PC-3 (cell line): ENCODE data around the gene CAMKK2. TPM values are rescaled to one million over a fixed set of nuclear protein-coding genes. Genes with fewer than 3 reads are reported as not detected.

Experiments used
- ATAC-seq: fragments of 200-7000 bp; cut with Tn5 transposase; 2 replicates; pipeline ENCODE4 v1.9.1; 2020; ENCODE audit warnings: mild to moderate bottlenecking, moderate library complexity
- BruUV-seq: library from RNA; stranded (reverse); fragments of 400-500 nt; replicated peaks from 2 replicates; lab custom pipeline; 2021; lab: Mats Ljungman, UMichigan
- CTCF ChIA-PET: fragments of 300-600 bp; sonication (Branson Sonifier 250); formaldehyde crosslinking; loops from one replicate; lab custom pipeline; 2022; ENCODE audit warnings: antibody characterized with exemption; lab: Charles Lee
- POLR2A ChIA-PET: fragments of 300-600 bp; sonication (Branson Sonifier 250); formaldehyde crosslinking; loops from one replicate; lab custom pipeline; 2022; ENCODE audit warnings: antibody characterized with exemption; ENCODE audit not compliant: unreplicated experiment; lab: Charles Lee
- DNase-seq: peaks from one replicate; pipeline ENCODE4 v3.0.0-alpha.2; 2015
- H2AFZ ChIP-seq: fragments of 300-600 bp; sonication (generic); 2 replicates; pipeline ENCODE4 v1.6.0; 2016; ENCODE audit warnings: antibody characterized with exemption, low read length
- H3F3A ChIP-seq: fragments of 300-600 bp; sonication (generic); one replicate; pipeline ENCODE4 v1.6.0; 2017; ENCODE audit warnings: antibody characterized with exemption, low read length, control low read depth, mild to moderate bottlenecking; ENCODE audit not compliant: unreplicated experiment
- H3K27ac ChIP-seq: fragments of 300-600 bp; sonication (generic); 2 replicates; pipeline ENCODE4 v1.5.1; 2016; ENCODE audit warnings: mild to moderate bottlenecking, low read length
- H3K27me3 ChIP-seq: fragments of 300-600 bp; sonication (generic); 2 replicates; pipeline ENCODE4 v1.6.1; 2016; ENCODE audit warnings: low read length, mixed read lengths
- H3K36me3 ChIP-seq: fragments of 300-600 bp; sonication (generic); 2 replicates; pipeline ENCODE4 v1.6.1; 2016; ENCODE audit warnings: low read depth, mixed run types, low read length, mixed read lengths
- H3K4me1 ChIP-seq: fragments of 300-600 bp; sonication (generic); 2 replicates; pipeline ENCODE4 v1.5.1; 2016; ENCODE audit warnings: low read length; ENCODE audit not compliant: insufficient read depth
- H3K4me2 ChIP-seq: fragments of 300-600 bp; sonication (generic); 2 replicates; pipeline ENCODE4 v1.6.0; 2016; ENCODE audit warnings: low read length
- H3K4me3 ChIP-seq: fragments of 300-600 bp; sonication (generic); 2 replicates; pipeline ENCODE4 v1.5.1; 2016; ENCODE audit warnings: mild to moderate bottlenecking, low read length, mixed read lengths
- H3K79me2 ChIP-seq: fragments of 300-600 bp; sonication (generic); 2 replicates; pipeline ENCODE4 v1.6.1; 2017; ENCODE audit warnings: low read length, mixed read lengths
- H3K9ac ChIP-seq: fragments of 300-600 bp; sonication (generic); 2 replicates; pipeline ENCODE4 v1.6.0; 2016; ENCODE audit warnings: mild to moderate bottlenecking, low read length
- H3K9me2 ChIP-seq: fragments of 300-600 bp; sonication (generic); replicated peaks from 2 replicates; pipeline ENCODE4 v1.6.1; 2016; ENCODE audit warnings: mixed run types, low read length, mixed read lengths
- H3K9me3 ChIP-seq: fragments of 300-600 bp; sonication (generic); 2 replicates; pipeline ENCODE4 v1.6.1; 2016; ENCODE audit warnings: low read length, mixed read lengths
- H4K20me1 ChIP-seq: fragments of 300-600 bp; sonication (generic); 2 replicates; pipeline ENCODE4 v1.6.1; 2016; ENCODE audit warnings: low read length, mixed read lengths
- CTCF ChIP-seq: fragments of 300-600 bp; sonication (generic); conservative IDR thresholded peaks from 2 replicates; pipeline ENCODE4 v1.5.1; 2017; ENCODE audit warnings: antibody characterized with exemption, low read depth, mild to moderate bottlenecking, low read length
- EZH2 ChIP-seq: fragments of 300-600 bp; sonication (generic); IDR thresholded peaks from one replicate; pipeline ENCODE4 v1.6.1; 2017; ENCODE audit warnings: antibody characterized with exemption, mild to moderate bottlenecking, low read length; ENCODE audit not compliant: unreplicated experiment
- EZH2phosphoT487 ChIP-seq: fragments of 300-600 bp; sonication (generic); IDR thresholded peaks from 2 replicates; pipeline ENCODE4 v1.6.1; 2018; ENCODE audit warnings: mild to moderate bottlenecking, antibody characterized with exemption, low read length, borderline replicate concordance
- intact Hi-C: fragments of 100-400 bp; cut with micrococcal nuclease; formaldehyde crosslinking; loops from 2 replicates; pipeline ENCODE4 v1.9.0; 2023
- total RNA-seq: library from RNA; depleted of rRNA; stranded (reverse); fragments of >200 nt; gene quantifications from 2 replicates; pipeline ENCODE4 v1.2.3, GENCODE V29; 2014

CAMKK2 gene
- total RNA-seq, 1 experiment from 2014 or later: 26.5 TPM

- Histone ChIP-seq H3K9me3 (no peaks in the 10 kb centered on the region), H3F3A (no peaks in the 10 kb centered on the region), H3K79me2 (peaks cover 11% of the 10 kb centered on the region; the same call in 1 of the 2 replicates), H4K20me1 (no peaks in the 10 kb centered on the region), H3K36me3 (peaks cover 21% of the 10 kb centered on the region; the same call in 1 of the 2 replicates), H2AFZ (no peak overlapping the region), H3K9ac (no peak overlapping the region), H3K9me2 (no peaks in the 10 kb centered on the region), H3K4me3 (no peak overlapping the region), H3K4me2 (no peak overlapping the region), H3K27ac (no peak overlapping the region), H3K27me3 (no peaks in the 10 kb centered on the region), H3K4me1 (peaks cover 4% of the 10 kb centered on the region)
- ChIA-PET CTCF (no interaction called here), POLR2A (no interaction called here)
- no TSS peak for BruUV-seq
- TF ChIP-seq CTCF: no peak
- TF ChIP-seq EZH2phosphoT487: no peak
- no peak for TF ChIP-seq EZH2
- no peak for DNase-seq
- intact Hi-C loops: no loop called here
- ATAC-seq: no peak
These were observed 23.1 kb downstream of the CAMKK2 start for GRCh38 chr12:121273364-121273896.

- no TSS peak for BruUV-seq
These were observed 28.7 kb downstream of the CAMKK2 start for GRCh38 chr12:121267822-121268221.

More at GRCh38 chr12:121267822-121268221, 28.7 kb downstream of the CAMKK2 start:
- H3K9me2 ChIP-seq: no peaks in the 10 kb centered on the region
- H3K4me3 ChIP-seq: no peak overlapping the region
- ATAC-seq: no peak
- intact Hi-C loops: no loop called here
- CTCF ChIA-PET: no interaction called here
- no peak overlapping the region for H2AFZ ChIP-seq
- H3K9me3 ChIP-seq: no peaks in the 10 kb centered on the region
- no peak overlapping the region for H3K4me2 ChIP-seq
- no peak for TF ChIP-seq EZH2phosphoT487
- no peak for TF ChIP-seq EZH2
- TF ChIP-seq CTCF: no peak
- POLR2A ChIA-PET: no interaction called here
- DNase-seq: no peak
- H3K36me3 ChIP-seq: peaks cover 28% of the 10 kb centered on the region; the same call in 1 of the 2 replicates
- H4K20me1 ChIP-seq: no peaks in the 10 kb centered on the region
- no peaks in the 10 kb centered on the region for H3K79me2 ChIP-seq
- H3K9ac ChIP-seq: no peak overlapping the region
- H3K4me1 ChIP-seq: no peaks in the 10 kb centered on the region
- H3K27me3 ChIP-seq: no peaks in the 10 kb centered on the region
- H3F3A ChIP-seq: no peaks in the 10 kb centered on the region
- no peak overlapping the region for H3K27ac ChIP-seq
